Loucy (cell line): Measurements from ENCODE around the gene C9orf153.

ENCODE experiments used
- CTCF ChIP-seq: fragments of 200-600 bp; sonication (generic); conservative IDR thresholded peaks from 2 replicates; pipeline ENCODE4 v1.5.1; 2014; ENCODE audit warnings: mild to moderate bottlenecking, antibody characterized with exemption, low read length
- EZH2phosphoT487 ChIP-seq: fragments of 200-600 bp; IDR thresholded peaks from 2 replicates; pipeline ENCODE4 v1.6.1; 2018; ENCODE audit warnings: antibody characterized with exemption, mild to moderate bottlenecking, moderate library complexity, borderline replicate concordance

GRCh38 chr9:86279839-86280238, 20.4 kb upstream of the C9orf153 start:
- TF ChIP-seq CTCF (no peak), EZH2phosphoT487 (no peak)
